RWPE2 (cell line): Measurements from ENCODE around the gene GTPBP1.

Experiments
- ATAC-seq: fragments of 200-7000 bp; cut with Tn5 transposase; 3 replicates; pipeline ENCODE4 v1.9.1; 2021; ENCODE audit warnings: low read depth
- DNase-seq: peaks from one replicate; pipeline ENCODE4 v3.0.0-alpha.2; 2020; ENCODE audit warnings: low spot score
- H3K27ac ChIP-seq: fragments of 450-650 bp; 2 replicates; pipeline ENCODE4 v1.5.1; 2017; ENCODE audit warnings: mild to moderate bottlenecking; ENCODE audit not compliant: poor library complexity, severe bottlenecking
- H3K27me3 ChIP-seq: fragments of 250-450 bp; sonication (Bioruptor Pico); 2 replicates; pipeline ENCODE4 v1.5.1; 2021; ENCODE audit warnings: mild to moderate bottlenecking, moderate library complexity; ENCODE audit not compliant: insufficient read depth, poor library complexity, severe bottlenecking
- H3K36me3 ChIP-seq: fragments of 250-450 bp; sonication (Bioruptor Pico); 2 replicates; pipeline ENCODE4 v1.5.1; 2020; ENCODE audit warnings: low read depth, mild to moderate bottlenecking, moderate library complexity
- H3K4me1 ChIP-seq: fragments of 250-450 bp; sonication (Bioruptor Pico); 2 replicates; pipeline ENCODE4 v1.5.1; 2021; ENCODE audit warnings: mild to moderate bottlenecking, moderate library complexity; ENCODE audit not compliant: insufficient read depth, poor library complexity, severe bottlenecking
- H3K4me3 ChIP-seq: fragments of 250-450 bp; sonication (Bioruptor Pico); 2 replicates; pipeline ENCODE4 v1.5.1; 2021; ENCODE audit warnings: mild to moderate bottlenecking, moderate library complexity; ENCODE audit not compliant: severe bottlenecking
- H3K9me3 ChIP-seq: fragments of 250-450 bp; sonication (Bioruptor Pico); 2 replicates; pipeline ENCODE4 v1.5.1; 2021; ENCODE audit warnings: mild to moderate bottlenecking, moderate library complexity; ENCODE audit not compliant: severe bottlenecking
- TF ChIP-seq, protein P1 (sequence below): fragments of 450-650 bp; IDR thresholded peaks from one replicate; pipeline ENCODE4 v1.5.1; 2017; ENCODE audit warnings: mild to moderate bottlenecking, moderate library complexity; ENCODE audit not compliant: poor library complexity, severe bottlenecking

The GTPBP1 gene

DNA sequence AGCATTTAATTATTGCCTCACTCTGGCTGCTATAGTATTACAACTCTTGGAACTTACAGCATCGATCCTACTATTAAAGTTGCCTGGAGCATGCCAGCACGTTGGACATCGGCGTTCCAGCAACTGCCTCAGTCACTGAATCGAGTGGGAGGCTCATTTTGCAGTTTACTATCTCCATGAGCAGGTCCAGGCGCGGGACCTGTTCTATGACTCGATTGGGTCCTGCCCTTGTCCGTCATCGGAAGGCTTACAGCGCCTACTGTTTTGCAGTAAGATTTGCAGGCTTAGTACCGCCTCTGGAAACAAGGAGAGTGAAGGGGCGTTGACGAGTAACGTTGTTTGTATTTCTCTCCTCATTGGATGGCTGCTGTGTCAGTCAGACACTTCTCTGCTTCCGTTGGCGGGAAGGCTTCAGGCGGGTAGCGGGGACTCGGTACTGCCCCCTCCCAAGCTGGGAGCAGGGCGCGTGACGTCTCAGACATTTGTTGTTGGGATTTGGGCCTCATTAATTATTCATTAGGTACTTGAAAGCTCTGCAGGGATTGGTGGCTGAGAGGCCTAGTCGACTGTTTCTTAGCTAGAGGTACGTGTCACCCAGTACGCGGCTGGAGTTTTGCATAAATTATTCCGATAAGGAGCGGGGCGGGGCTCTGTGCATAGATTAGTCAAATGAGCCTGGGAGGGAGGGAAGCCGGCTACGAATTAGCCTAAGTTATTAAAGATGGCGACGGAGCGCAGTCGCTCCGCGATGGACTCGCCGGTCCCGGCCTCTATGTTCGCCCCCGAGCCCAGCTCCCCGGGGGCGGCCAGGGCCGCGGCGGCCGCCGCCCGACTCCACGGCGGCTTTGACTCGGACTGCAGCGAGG is at the start of gene GTPBP1:
GTPBP1 (plus strand) TSS at position 710 of the 866 bp plus-strand sequence; CDS start at position 722, 12 bp downstream.
- Histone ChIP-seq H3K9me3 (no peaks in the 10 kb centered on the region), H3K27me3 (no peaks in the 10 kb centered on the region), H3K4me1 (peaks cover 20% of the 10 kb centered on the region), H3K4me3 (peak within 1 kb of the TSS; percentile 62), H3K27ac (peak within 1 kb of the TSS; percentile 69), H3K36me3 (peaks cover 29% of the 10 kb centered on the region)
- TF ChIP-seq, protein P1, sequence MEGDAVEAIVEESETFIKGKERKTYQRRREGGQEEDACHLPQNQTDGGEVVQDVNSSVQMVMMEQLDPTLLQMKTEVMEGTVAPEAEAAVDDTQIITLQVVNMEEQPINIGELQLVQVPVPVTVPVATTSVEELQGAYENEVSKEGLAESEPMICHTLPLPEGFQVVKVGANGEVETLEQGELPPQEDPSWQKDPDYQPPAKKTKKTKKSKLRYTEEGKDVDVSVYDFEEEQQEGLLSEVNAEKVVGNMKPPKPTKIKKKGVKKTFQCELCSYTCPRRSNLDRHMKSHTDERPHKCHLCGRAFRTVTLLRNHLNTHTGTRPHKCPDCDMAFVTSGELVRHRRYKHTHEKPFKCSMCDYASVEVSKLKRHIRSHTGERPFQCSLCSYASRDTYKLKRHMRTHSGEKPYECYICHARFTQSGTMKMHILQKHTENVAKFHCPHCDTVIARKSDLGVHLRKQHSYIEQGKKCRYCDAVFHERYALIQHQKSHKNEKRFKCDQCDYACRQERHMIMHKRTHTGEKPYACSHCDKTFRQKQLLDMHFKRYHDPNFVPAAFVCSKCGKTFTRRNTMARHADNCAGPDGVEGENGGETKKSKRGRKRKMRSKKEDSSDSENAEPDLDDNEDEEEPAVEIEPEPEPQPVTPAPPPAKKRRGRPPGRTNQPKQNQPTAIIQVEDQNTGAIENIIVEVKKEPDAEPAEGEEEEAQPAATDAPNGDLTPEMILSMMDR, result no peak
- DNase-seq, result peak; percentile 99
- peak; percentile 83 for ATAC-seq

DNA sequence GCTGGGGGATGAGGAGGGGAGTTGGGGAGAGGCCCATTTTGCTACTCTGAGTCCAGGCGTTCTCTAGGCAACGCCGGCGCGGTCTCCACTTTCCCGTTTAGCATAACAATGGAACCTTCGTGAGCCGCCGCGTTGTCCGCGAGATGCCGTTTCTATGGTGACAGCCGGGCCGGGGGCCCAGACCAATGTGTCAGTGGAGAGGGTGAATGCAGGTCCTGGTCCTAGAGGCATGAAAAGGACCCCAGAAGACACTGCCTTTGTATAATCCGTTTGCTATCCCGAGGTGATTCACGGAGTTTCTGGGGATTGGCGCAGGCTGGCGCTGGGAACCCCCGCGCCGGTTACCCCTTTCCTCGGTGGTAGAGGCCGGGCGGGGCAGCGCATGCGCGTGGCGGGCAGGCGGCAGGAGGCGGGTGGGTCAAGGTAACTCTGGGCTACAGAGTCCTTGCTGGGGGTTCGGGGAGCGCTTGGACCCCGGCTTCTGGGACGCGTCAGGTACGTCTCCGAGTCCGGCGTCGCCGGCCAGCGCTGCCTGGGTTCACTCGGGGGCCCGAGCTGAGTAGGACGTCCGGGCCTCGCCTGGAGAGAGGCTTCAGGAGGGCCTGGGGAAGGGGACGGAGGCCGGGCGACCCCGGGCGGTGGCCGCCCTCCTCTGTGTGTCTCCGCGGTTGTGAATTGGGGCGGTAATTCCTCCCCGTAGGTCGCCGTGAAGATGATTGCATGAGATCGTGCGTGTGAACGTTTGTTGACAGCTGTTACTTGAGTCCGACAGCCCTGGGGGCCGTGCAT is 49.3 kb upstream of the GTPBP1 start, which contains the start of the genes CBY1 and FAM227A:
CBY1 (plus strand) TSS at position 383 of the 789 bp plus-strand sequence. CDS start 11,417 bp downstream, outside the sequence.
FAM227A (minus strand) TSS at position 137 of the 789 bp plus-strand sequence. CDS start 6,224 bp downstream, outside the sequence.
- TF ChIP-seq, protein P1, result no peak

DNA sequence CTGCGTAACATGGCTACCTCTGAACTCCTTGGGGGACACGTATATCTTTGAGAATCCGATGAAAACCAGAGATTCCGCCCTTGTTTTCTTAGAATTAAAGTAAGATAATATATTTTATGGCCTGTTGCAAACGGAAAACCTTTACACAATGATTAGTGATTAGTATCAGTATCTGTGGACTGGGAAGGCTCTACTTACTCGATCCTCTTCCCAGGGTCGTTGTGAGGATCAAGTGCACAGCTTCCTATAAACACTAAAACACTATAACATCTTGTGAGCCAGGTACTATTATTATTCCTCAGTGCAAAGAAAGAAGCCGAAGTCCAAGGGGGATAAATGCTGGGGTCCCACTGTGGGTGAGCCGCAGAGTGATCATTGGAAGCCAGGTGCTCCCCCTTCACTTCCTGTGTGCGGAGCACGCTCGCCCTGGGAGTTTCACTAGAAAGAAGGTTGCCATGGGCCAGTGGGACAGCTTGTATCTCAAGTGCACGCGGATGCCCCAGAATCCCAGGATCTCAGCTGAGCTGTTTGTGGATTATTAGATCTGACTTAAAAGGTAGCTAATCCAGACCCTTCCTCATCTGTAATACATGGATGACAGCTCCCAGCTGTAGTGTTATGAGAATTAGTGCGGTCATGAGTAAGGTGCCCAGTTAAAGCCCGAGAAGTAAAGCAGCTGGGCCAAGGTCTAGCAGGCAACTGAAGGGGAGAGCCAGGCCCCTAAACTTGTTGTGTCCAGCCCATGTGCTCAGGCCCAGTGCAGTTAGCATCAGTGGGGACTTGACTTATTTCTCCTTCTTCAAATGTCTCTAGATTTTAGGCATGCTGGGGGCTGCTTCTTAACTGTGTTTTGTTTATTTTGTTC is 48.5 kb upstream of the GTPBP1 start:
- H3K9me3 ChIP-seq, result no peaks in the 10 kb centered on the region
- H3K4me1 ChIP-seq, result no peaks in the 10 kb centered on the region
- TF ChIP-seq, protein P1, result no peak
- ATAC-seq, result peak; percentile 49
- peak overlapping the region; percentile 62 for H3K27ac ChIP-seq
- DNase-seq, result no peak
- H3K27me3 ChIP-seq, result no peaks in the 10 kb centered on the region
- H3K4me3 ChIP-seq, result peak overlapping the region; percentile 98
- H3K36me3 ChIP-seq, result peaks cover 23% of the 10 kb centered on the region

More for the DNA sequence above, 49.3 kb upstream of the GTPBP1 start, which contains the start of the genes CBY1 and FAM227A:
- no peaks in the 10 kb centered on the region for H3K27me3 ChIP-seq
- peaks cover 18% of the 10 kb centered on the region for H3K36me3 ChIP-seq
- DNase-seq (peak; percentile 90), ATAC-seq (peak; percentile 89)
- peak within 1 kb of the TSS; percentile 98 for H3K4me3 ChIP-seq
- peak within 1 kb of the TSS; percentile 62 for H3K27ac ChIP-seq
- no peaks in the 10 kb centered on the region for H3K9me3 ChIP-seq
- no peaks in the 10 kb centered on the region for H3K4me1 ChIP-seq

DNA sequence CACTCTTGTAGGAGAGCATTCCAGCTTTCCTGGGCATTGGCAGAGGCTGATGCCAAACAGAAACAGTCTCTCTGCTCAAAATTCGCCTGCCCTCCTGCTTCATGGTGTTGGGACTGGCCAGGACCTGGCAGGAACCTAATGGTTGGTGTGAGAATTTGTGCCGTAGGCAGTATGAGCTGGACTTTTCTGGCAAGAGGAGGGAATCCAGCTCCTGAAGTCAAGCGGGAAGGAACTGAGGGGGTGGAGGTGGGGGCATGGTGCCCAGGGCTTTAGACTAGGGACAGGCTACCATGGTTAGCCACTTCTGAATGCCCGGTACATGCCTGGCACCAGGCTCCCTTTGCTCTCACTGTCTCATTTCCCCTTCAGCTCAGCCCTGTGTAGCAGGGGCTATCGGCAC is 30.9 kb upstream of the GTPBP1 start:
- H3K9me3 ChIP-seq, result no peaks in the 10 kb centered on the region
- H3K36me3 ChIP-seq, result peaks cover 25% of the 10 kb centered on the region
- no peaks in the 10 kb centered on the region for H3K4me1 ChIP-seq
- ATAC-seq, result peak; percentile 38
- no peaks in the 10 kb centered on the region for H3K27me3 ChIP-seq
- H3K27ac ChIP-seq, result no peak overlapping the region
- no peak for DNase-seq
- H3K4me3 ChIP-seq, result no peak overlapping the region
- TF ChIP-seq, protein P1, result no peak
